Measurements from ENCODE around the gene SPON1. TPM values are rescaled to one million over a fixed set of nuclear protein-coding genes. Genes with fewer than 3 reads are reported as not detected.

Gene SPON1
- total and polyA plus RNA-seq, 10 of the 15 experiments (the other 5 are each of a cell fraction or from before 2014, with no cell fraction given): 0.13 to 1.1 (median 0.18) TPM; not detected in 5

- FAIRE-seq: no peak
- Histone ChIP-seq H3K79me2 (ENCODE audit: control insufficient read depth, insufficient read depth, low read length) (no peaks in the 10 kb centered on the region), H4K20me1 (ENCODE audit: control insufficient read depth, insufficient read depth) (no peaks in the 10 kb centered on the region), H3K4me2 (ENCODE audit: control insufficient read depth, insufficient read depth) (no peak overlapping the region), H3K27ac (ENCODE audit: control insufficient read depth, insufficient read depth) (no peak overlapping the region), H3K36me3 (ENCODE audit: control insufficient read depth in 2 of 2, insufficient read depth in 2 of 2, low read length in 1 of 2) (no peaks in the 10 kb centered on the region), H3K9me3 (replicated peaks; ENCODE audit: control insufficient read depth, insufficient read depth, low read length) (no peaks in the 10 kb centered on the region), H3K4me1 (ENCODE audit: control insufficient read depth, insufficient read depth, low read length) (no peaks in the 10 kb centered on the region), H3K9ac (ENCODE audit: control insufficient read depth, insufficient read depth, low read length) (no peak overlapping the region), H2AFZ (ENCODE audit: control insufficient read depth, low read depth, low read length) (no peak overlapping the region), H3K27me3 (replicated peaks in 1 of 2; ENCODE audit: control insufficient read depth in 2 of 2, insufficient read depth in 2 of 2, low read length in 1 of 2) (no peaks in the 10 kb centered on the region), H3K4me3 (no peak overlapping the region)
- in situ Hi-C loops (cut with MboI) (no loop called here), intact Hi-C loops (cut with micrococcal nuclease; ENCODE audit: unreplicated experiment) (no loop called here)
- ChIA-PET POLR2A (no interaction called here), SMC1A (ENCODE audit: uncharacterized antibody, unreplicated experiment) (no interaction called here), CTCF (no interaction called here), RAD21 (ENCODE audit: unreplicated experiment) (no interaction called here)
- WGBS (ENCODE audit: insufficient coverage, insufficient replicate concordance, low lambda C conversion rate, missing lambda C conversion rate): 25% methylated on average over 4 of the region's 4 CpGs
- TF ChIP-seq RAD51 (IDR thresholded peaks at IDR 0.05): no peak
- no peak for TF ChIP-seq NR2C2 (IDR thresholded peaks at IDR 0.05; ENCODE audit: borderline replicate concordance, control insufficient read depth, insufficient read length, low read depth)
- TF ChIP-seq JUNB (IDR thresholded peaks at IDR 0.05): no peak
- TF ChIP-seq SRF (IDR thresholded peaks at IDR 0.05; ENCODE audit: low read depth in 2 of 2, low read length in 2 of 2): no peak
- TF ChIP-seq E4F1 (IDR thresholded peaks at IDR 0.05; ENCODE audit: borderline replicate concordance, partially characterized antibody): no peak
- TF ChIP-seq KAT2A (conservative IDR thresholded peaks at IDR 0.05; ENCODE audit: control insufficient read depth, low read depth, low read length): no peak
- TF ChIP-seq SIN3A (IDR thresholded peaks at IDR 0.05; ENCODE audit: low read depth, low read length): no peak
- no peak for TF ChIP-seq ZBTB33 (IDR thresholded peaks at IDR 0.05)
- TF ChIP-seq CBX5 (IDR thresholded peaks at IDR 0.05; ENCODE audit: low read depth): no peak
- TF ChIP-seq GATAD2B (conservative IDR thresholded peaks at IDR 0.05; ENCODE audit: low read depth): no peak
- TF ChIP-seq ZZZ3 (IDR thresholded peaks at IDR 0.05; ENCODE audit: control insufficient read depth, insufficient read length, low read depth): no peak
- BruUV-seq (replicated peaks): no TSS peak
- DNase-seq (ENCODE audit: low read depth, low spot score): no peak
- ATAC-seq: no peak
These were observed 33.8 kb upstream of the SPON1 start for GRCh38 chr11:13928566-13929251.
